ENCODE results near the gene SNX19. TPM values are rescaled to one million over a fixed set of nuclear protein-coding genes. Genes with fewer than 3 reads are reported as not detected.

Gene SNX19
- total RNA-seq, 1 donor from 2014 or later: 32.8 TPM

DNA sequence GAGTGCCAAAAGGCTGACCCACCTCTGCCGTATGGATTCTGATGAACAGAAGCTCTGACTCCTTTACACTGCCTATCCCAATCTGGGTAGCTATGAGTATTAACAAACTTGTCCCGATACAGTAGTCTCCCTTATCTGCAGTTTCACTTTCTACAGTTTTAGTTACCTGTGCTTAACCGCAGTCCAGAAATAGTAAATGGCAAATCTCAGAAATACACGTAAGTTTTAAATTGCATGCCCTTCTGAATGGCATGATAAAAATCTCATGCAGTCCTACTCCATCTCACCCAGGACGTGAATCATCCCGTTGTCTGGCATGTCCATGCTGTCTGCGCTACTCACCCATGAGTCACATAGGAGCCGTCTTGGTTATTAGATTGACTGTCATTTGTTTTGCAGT, 68.8 kb downstream of the SNX19 start:
- DNase-seq (ENCODE audit: low spot score): no peak
- Histone ChIP-seq H2AFZ (replicated peaks) (no peak overlapping the region), H3K36me3 (no peaks in the 10 kb centered on the region), H3K79me2 (ENCODE audit: low read depth) (no peaks in the 10 kb centered on the region), H3K27me3 (no peaks in the 10 kb centered on the region), H3F3A (ENCODE audit: low read depth) (no peaks in the 10 kb centered on the region), H3K4me3 (no peak overlapping the region), H3K9ac (no peak overlapping the region), H3K9me3 (ENCODE audit: low read depth) (peaks cover 4% of the 10 kb centered on the region), H3K4me1 (no peaks in the 10 kb centered on the region), H3K27ac (no peak overlapping the region), H3K4me2 (no peak overlapping the region), H4K20me1 (ENCODE audit: low read depth) (no peaks in the 10 kb centered on the region)
- Mint-ChIP-seq H3K27ac (no peak overlapping the region), H3K27me3 (ENCODE audit: insufficient read depth, low read depth) (peaks cover 7% of the 10 kb centered on the region), H3K4me1 (peaks cover 2% of the 10 kb centered on the region), H3K36me3 (no peaks in the 10 kb centered on the region), H3K9me3 (peaks cover 6% of the 10 kb centered on the region), H3K4me3 (no peak overlapping the region)
- TF ChIP-seq EZH2phosphoT487 (IDR thresholded peaks at IDR 0.05) (no peak), EZH2 (IDR thresholded peaks at IDR 0.05) (no peak)
- TF ChIP-seq, protein P1, sequence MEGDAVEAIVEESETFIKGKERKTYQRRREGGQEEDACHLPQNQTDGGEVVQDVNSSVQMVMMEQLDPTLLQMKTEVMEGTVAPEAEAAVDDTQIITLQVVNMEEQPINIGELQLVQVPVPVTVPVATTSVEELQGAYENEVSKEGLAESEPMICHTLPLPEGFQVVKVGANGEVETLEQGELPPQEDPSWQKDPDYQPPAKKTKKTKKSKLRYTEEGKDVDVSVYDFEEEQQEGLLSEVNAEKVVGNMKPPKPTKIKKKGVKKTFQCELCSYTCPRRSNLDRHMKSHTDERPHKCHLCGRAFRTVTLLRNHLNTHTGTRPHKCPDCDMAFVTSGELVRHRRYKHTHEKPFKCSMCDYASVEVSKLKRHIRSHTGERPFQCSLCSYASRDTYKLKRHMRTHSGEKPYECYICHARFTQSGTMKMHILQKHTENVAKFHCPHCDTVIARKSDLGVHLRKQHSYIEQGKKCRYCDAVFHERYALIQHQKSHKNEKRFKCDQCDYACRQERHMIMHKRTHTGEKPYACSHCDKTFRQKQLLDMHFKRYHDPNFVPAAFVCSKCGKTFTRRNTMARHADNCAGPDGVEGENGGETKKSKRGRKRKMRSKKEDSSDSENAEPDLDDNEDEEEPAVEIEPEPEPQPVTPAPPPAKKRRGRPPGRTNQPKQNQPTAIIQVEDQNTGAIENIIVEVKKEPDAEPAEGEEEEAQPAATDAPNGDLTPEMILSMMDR (IDR thresholded peaks at IDR 0.05): no peak

DNA sequence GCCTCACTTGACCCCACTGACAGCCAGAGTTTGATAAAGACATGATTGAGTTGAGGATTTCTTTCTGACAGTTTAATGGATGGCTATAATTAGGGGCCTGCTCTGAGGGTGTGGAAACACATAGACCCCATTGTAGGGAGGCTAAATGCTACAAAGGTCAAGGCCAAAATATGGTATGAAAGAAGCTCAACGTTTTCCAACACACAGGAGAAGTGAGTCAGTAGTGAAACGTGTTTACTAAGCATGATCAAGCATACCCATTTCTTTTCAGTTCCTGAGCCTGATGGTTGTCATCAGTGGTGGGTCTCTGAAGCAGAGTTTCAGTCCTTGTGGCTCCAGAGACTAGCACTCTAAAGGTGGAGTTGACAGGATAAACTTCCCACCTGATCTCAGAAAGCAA, 69.7 kb downstream of the SNX19 start:
- TF ChIP-seq, protein P1 (IDR thresholded peaks at IDR 0.05): no peak
- TF ChIP-seq EZH2phosphoT487 (IDR thresholded peaks at IDR 0.05) (no peak), EZH2 (IDR thresholded peaks at IDR 0.05) (no peak)
- Histone ChIP-seq H3K9me3 (ENCODE audit: low read depth) (peaks cover 4% of the 10 kb centered on the region), H2AFZ (replicated peaks) (no peak overlapping the region), H3K36me3 (no peaks in the 10 kb centered on the region), H3K9ac (no peak overlapping the region), H3K79me2 (ENCODE audit: low read depth) (no peaks in the 10 kb centered on the region), H4K20me1 (ENCODE audit: low read depth) (no peaks in the 10 kb centered on the region), H3K4me2 (no peak overlapping the region), H3K4me3 (no peak overlapping the region), H3F3A (ENCODE audit: low read depth) (no peaks in the 10 kb centered on the region), H3K4me1 (no peaks in the 10 kb centered on the region), H3K27ac (no peak overlapping the region), H3K27me3 (no peaks in the 10 kb centered on the region)
- DNase-seq (ENCODE audit: low spot score): no peak
- H3K27me3 Mint-ChIP-seq (ENCODE audit: insufficient read depth, low read depth): peaks cover 6% of the 10 kb centered on the region
- H3K4me3 Mint-ChIP-seq: no peak overlapping the region
- peaks cover 6% of the 10 kb centered on the region for H3K9me3 Mint-ChIP-seq
- peaks cover 3% of the 10 kb centered on the region for H3K4me1 Mint-ChIP-seq
- H3K36me3 Mint-ChIP-seq: no peaks in the 10 kb centered on the region
- no peak overlapping the region for H3K27ac Mint-ChIP-seq

DNA sequence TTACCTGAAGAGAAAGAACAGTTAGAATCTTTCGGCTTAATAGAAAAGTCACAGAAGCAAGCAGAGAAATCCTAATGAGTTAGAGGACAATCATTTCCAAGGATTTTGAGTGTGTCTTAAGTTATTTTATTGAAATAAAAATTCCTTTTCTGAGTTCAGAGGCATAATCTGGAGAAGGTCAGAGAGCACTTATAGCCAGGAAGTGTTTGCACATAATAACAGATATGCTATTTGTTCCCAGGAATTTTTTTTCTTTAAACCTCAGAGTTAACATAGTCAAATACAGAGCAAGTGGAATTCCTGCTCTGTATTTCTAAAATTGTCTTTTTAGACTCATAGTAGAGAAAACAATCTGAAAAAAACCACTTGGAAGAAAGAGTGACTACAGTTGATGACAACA, 74.3 kb downstream of the SNX19 start:
- Histone ChIP-seq H3K36me3 (no peaks in the 10 kb centered on the region), H3K27me3 (no peaks in the 10 kb centered on the region), H3K79me2 (ENCODE audit: low read depth) (no peaks in the 10 kb centered on the region), H3K27ac (no peak overlapping the region), H4K20me1 (ENCODE audit: low read depth) (no peaks in the 10 kb centered on the region), H3F3A (ENCODE audit: low read depth) (no peaks in the 10 kb centered on the region), H2AFZ (replicated peaks) (no peak overlapping the region), H3K9me3 (ENCODE audit: low read depth) (no peaks in the 10 kb centered on the region), H3K4me1 (no peaks in the 10 kb centered on the region), H3K4me2 (no peak overlapping the region), H3K9ac (no peak overlapping the region), H3K4me3 (no peak overlapping the region)
- Mint-ChIP-seq H3K27ac (no peak overlapping the region), H3K27me3 (ENCODE audit: insufficient read depth, low read depth) (peaks cover 2% of the 10 kb centered on the region), H3K4me1 (peaks cover 3% of the 10 kb centered on the region), H3K36me3 (no peaks in the 10 kb centered on the region), H3K9me3 (peaks cover 15% of the 10 kb centered on the region), H3K4me3 (no peak overlapping the region)
- TF ChIP-seq, protein P1 (IDR thresholded peaks at IDR 0.05): no peak
- no peak for TF ChIP-seq EZH2phosphoT487 (IDR thresholded peaks at IDR 0.05)
- no peak for TF ChIP-seq EZH2 (IDR thresholded peaks at IDR 0.05)
- DNase-seq (ENCODE audit: low spot score): no peak

Measured in neural progenitor cell (in vitro differentiated cells).